ENCODE results near the gene FAF1.

The FAF1 gene

DNA sequence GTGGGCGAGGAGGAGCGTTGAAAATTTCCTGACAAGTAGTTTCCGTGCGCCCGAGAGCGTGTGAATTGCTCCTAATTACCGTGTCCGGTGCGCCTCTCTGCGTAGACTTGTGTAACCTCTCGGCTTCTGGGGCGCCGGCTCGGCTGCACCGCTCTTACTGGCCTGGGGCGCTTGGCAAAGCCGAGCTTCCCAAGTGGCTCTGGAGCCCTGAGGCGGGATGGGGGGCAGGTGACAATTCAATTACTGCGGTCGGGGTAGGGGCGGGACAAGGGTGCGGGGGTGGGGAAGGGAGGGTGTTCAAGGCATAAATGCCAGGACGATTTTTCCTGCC, 536.4 kb downstream of the FAF1 start:
- DNase-seq (ENCODE audit: insufficient read length, low spot score) (no peak), FAIRE-seq (no peak)

DNA sequence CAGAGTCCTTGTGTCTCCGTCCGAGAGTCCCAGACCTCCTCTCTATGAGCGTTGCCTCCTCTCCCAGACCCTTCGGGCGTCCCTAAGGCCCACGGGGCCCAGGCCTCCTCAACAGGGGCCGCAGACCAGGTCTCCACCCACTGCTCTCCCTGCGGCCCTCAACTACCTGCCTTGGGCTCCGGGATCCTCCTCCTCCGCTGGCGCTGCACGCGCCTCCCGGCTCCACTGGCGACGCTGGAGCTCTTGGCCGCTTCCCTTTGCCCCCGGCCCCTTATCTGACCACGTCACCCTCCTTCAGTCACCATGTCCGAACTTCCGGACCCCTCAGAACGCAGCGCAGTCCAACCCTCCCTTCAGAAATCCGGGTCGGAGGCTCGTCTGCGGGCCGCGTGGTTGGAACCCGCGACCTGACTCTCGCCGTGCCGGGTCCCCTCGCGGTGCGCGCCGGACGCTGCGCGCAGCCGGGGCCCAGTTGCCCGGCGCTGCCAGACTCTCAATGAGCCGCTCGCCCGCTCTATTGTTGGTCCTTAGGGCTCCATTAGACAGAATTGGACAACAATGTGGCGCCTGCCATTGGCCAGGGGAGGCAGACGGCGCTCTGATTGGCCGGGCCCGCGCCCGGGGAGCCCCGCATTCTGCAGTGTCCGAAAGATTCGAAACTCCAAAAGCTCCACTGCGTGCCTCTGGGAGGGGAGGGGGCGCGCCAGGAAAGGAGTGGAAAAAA, 537.0 kb downstream of the FAF1 start, which contains the start of gene DMRTA2:
Gene DMRTA2 (minus strand): TSS at position 498 of the 724 bp plus-strand sequence. CDS start 1,907 bp downstream, outside the sequence.
- FAIRE-seq (no peak), DNase-seq (ENCODE audit: insufficient read length, low spot score) (no peak)

DNA sequence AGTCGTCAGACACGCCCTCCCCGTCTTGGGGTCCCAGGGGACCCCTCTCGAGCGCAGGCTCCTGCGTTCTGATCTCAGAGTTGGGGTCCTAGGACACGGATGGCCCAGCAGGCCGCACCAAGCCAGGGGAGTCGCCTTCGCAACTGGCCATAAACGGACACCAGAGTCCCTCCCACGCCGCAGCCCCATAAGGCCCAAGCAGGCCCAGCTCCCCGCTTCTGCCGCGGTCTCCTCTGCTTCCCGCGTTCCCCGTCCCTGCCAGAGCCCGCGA, 537.5 kb downstream of the FAF1 start:
- no peak for DNase-seq (ENCODE audit: insufficient read length, low spot score)
- FAIRE-seq: no peak

DNA sequence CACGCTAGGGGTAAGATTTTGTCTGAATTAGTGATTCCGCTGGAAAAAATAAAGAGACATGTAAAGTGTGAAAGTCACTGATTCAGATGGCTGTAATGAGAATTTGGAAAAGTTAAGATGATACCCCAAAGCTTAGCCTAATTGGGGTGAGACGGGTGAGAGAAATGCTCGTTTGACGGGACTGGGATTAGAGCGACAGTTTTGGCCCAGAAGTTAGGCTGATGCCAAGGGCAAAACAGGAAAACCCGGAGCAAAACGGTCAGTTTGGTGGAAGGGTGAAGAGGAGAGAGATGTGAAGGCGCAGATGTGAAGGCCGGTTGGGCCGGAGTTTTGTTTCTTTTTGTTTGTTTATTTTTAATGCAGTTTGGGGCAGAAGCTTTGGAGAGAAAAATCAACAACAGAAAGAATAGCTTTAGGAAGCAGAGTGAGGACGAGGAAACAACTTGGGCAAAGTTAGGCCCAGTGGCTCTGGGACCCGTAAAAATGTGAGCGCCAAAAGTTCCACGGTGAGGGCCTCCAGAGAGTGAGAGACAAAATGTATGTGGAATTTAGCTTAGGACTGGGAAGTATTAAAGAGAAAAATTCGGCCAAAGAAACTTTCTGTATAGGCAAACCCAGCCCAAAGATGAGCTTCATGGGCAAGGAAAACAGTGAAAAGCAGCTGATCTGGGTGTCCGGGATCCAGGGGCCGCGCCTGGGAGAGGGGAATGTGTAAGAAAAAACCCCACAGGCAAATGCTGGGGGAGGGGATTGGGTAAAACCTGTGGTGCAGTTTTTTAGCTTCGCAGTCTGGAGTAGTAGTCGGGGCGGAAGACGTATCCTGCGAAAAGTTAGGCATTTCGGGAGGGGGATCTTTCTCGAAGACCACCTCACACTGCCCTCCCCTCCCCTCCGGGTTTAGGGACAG, 538.0 kb downstream of the FAF1 start:
- FAIRE-seq: no peak
- DNase-seq (ENCODE audit: insufficient read length, low spot score): no peak

DNA sequence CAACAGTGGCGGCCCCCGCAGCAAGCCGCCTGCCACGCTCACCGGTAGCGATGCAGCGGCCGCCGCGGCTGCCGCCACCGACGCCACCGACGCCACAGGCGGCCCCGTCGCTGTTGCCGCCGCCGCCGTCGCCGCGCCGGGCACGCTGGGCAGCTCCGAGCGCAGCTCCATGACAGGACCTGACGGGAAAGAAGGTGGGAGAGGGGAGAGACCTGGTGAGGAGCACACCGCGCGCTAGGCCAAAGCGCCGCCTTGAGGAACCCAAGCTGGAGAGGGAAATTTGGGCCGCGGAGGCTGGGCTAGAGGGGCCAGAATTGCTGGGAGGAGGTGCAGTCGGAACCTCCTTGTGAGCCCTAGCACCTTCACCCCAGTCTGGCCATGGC, 538.7 kb downstream of the FAF1 start:
- no peak for DNase-seq (ENCODE audit: insufficient read length, low spot score)
- FAIRE-seq: no peak

DNA sequence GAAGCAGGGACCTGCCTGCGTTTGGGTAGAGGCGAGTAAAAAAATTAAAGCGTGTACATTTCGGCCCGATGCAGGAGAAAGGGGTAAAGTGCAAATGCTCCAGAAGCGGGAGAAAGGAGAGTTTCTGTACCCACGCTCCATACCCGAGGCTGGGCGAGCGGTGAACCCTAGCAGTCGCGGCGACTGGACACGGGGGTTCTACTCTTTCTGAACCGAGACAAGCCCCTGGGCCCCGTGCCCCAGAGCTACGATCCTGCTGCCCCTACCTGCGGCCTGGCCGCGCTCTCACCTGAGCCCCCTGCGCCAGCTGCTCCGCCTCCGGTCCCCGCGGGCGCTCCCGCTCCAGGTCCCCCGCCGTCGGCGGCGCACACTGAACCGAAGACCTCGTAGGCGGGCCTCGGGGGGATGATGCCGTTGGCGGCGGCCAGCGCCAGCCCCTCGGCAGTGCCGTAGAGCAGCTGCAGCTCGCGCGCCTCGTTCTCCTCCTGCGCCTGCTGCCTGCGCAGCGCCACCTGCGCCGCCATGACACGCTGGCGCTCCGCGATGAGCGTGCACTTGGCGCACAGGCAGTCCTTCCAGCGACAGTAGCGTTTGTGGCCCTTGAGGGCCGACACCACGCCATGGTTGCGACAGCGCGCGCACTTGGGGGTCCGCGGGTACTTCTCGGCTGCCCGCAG, 539.2 kb downstream of the FAF1 start:
- DNase-seq (ENCODE audit: insufficient read length, low spot score): no peak
- FAIRE-seq: no peak

DNA sequence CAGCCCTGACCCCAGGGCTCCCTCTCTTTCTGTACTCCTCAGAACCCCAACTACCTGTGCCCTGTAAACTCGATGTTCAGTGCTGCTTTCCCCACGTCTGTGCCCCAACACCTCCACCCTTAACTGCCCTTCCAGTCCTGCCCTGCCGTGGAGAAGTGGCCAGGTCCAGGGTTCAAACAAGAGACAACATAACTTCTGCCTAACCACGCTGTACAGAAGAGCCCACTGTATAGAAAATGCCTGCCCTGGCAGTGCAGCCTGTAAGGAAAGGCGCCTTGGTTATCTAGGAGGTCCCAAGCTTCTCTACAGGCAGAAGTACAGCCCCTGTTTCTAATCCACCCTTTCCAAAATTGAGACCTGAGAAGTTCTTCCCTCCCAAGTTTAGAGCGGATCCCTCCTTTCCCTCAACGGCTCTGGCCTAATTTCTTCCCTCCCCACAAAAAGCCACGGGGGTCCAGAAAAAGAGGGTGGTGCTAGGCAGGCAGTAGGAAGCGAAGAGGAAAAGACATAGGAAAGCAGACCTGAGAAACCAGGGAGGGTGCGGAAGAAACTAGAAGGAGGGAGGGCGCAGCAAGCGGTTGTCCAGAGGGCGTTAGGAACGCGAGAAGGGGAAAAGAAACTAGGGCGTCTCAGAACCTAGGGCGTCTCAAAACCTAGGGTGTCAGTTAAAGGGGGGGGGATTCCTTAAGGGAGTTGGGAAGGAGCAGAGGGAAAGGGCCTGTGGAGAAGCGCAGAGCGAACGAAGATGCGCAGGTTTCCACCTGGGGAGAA, 540.0 kb downstream of the FAF1 start:
- DNase-seq (ENCODE audit: insufficient read length, low spot score) (no peak), FAIRE-seq (no peak)

DNA sequence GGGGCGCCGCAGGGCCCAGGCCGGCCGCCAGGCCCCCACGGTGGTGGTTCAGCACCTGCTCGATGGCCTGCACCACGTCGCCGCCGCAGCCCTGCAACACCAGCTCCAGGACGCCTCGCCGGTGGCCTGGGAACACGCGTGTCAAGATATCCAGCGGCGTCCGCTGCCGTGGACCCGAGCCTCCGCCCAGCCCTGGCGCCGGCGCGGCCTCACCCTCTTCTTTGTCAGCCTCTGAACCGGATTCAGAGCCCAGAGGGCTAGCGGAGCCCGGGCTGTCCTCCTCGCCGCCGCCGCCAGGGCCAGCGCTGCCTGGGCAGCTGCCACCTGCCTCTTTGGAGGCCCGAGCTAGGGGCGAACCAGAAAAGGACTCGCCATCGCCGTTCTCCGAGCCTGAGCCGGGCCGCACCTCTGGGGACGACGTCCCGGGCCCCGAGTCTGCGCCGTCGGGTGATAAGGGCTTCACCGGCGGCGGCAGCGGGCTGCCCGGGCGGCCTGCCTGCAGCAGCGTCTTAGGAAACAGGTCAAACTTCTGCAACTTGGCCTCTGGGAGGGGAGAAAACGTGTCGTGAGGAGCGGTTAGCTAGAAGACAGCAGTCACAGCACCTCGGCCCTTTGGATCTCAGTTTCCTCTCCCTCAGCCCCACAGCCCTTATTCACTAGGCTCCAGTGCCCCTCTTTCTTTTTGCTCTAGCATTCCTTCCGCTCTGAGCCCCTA, 540.7 kb downstream of the FAF1 start:
- no peak for DNase-seq (ENCODE audit: insufficient read length, low spot score)
- no peak for FAIRE-seq

DNA sequence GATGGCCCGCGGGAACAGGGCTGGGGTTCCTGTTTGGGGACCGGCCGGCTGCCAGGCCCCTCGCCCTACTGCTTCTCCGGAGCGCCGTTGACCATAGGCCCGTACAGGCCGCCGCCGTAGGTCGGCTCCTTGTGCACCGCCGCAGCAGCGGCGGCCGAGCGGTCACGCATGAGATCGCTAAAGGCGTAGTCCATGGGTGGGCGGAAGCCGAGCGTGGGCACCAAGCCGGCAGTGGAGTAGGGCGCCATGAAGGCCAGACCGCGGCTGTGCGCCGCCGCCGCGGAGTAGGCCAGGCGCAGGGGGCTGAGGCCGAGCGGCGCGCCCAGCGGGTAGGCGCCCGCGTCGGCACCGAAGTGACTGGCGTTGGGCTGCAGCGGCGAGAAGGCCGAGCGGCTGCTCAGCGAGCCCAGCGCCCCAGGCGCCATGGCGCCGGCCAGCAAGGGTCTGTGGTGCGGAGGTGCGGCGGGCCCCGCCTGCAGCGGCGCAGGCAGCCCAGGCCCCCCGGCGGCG, 541.4 kb downstream of the FAF1 start:
- DNase-seq (ENCODE audit: insufficient read length, low spot score) (no peak), FAIRE-seq (no peak)

DNA sequence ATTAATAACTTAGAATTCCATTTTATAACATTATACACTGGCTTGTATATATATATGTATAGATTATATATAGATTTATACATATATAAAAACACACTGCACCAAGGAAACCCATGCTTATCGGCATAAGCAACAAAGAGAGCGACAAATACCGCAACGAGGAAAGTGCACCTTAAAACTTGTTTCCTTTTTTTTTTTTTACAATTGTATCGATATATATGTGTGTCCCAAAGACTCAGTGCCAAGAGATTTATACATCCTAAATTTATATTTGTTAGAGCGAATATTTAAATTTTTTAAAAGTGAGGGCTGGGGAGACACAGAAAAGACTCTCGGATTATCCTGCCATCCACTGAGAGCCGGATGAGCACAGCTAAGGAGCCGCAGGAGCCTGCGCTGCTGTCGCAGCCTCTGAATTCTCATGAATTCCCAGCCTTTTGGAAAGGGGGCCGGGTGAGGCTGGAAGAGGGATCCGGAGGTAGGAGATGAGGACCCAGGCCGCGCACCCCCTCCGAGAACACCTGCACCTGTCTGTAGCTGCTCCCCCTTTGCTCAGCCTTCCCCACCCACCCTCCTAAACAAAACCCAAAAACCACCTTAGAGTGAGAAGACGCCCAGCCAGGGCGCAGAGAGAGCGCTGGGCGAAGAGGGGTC, 542.0 kb downstream of the FAF1 start:
- FAIRE-seq (no peak), DNase-seq (ENCODE audit: insufficient read length, low spot score) (no peak)

DNA sequence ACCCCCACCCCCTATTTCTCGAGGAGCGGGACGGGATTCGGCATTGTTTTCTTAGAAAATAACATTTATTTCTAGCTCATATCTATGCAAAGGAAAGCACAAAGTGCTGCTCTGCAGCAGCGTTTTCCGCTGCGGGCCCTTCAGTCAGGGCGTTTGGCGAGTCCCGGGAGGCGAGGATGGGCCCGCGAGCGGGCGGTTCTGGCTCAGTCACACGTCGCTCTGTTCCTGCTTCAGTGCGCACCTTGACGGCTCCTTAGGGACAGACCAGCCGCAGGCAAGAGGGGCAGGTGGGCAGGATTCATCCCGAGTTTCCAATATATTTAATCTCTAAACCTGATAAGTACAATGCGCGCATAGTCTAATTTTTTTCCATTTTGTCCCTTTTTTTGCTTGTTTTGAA, 542.6 kb downstream of the FAF1 start:
- no peak for FAIRE-seq
- no peak for DNase-seq (ENCODE audit: insufficient read length, low spot score)

DNA sequence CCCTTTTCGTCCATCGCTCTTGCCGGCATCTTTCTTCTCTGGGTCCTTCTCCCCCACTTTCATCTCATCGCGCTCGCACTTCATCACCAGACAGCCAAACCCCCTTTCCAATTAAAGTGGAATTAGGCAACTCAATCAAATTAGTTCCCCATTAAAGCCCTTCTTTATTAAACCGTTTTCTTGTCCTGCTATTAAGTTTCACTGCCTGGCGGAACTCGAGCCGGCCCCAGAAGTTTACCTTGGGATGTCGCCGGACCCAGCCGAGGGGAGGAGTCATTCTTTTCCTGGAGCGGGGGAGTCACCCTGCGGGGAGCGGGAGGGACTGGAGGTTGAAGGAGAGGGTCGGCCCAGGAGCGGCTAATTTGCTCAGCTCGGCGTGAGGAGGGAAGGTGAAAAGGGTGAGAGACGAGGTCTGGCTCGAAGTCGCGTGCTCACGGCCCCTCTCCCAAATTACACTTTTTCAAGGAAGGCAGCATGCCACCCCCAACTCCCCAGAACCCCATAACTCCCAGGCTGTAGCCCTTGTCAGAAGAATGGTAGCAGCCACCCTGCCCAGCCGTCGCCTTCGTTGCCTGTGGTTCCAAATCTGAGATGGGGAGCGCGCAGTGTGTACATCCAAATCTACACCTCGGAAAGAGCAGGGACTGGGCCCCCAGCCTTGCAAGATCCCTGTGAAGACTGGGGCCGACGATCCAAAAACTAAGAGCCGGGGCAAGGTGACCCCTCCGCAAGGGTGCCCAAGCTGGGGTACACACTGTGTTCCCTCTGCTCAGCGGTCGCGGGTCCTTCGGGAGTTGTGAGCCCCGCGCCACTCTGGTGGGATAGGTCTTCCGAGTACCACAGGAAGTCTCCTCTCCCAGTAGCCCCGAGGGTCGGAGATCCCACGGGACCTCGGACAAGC, 543.3 kb downstream of the FAF1 start:
- FAIRE-seq: no peak
- no peak for DNase-seq (ENCODE audit: insufficient read length, low spot score)

DNA sequence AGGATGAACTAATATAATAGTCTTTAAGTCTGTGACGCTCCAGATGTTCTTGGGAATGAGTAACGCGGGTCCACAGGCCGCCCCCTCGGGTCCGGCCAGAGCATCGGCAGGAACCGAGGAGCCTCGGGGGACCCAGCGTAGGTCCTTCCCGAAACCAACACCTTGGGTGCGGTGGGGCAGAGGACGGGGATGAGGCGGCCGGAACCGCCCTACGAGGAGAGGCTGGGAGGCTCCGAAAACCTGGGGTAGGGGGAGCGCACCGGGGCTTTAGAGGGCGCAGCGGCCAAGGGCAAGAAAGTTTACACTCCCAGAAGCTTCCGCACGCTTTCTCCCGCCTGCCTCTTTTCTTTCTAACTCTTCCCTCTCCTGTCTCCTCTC, 543.9 kb downstream of the FAF1 start:
- DNase-seq (ENCODE audit: insufficient read length, low spot score) (no peak), FAIRE-seq (no peak)

DNA sequence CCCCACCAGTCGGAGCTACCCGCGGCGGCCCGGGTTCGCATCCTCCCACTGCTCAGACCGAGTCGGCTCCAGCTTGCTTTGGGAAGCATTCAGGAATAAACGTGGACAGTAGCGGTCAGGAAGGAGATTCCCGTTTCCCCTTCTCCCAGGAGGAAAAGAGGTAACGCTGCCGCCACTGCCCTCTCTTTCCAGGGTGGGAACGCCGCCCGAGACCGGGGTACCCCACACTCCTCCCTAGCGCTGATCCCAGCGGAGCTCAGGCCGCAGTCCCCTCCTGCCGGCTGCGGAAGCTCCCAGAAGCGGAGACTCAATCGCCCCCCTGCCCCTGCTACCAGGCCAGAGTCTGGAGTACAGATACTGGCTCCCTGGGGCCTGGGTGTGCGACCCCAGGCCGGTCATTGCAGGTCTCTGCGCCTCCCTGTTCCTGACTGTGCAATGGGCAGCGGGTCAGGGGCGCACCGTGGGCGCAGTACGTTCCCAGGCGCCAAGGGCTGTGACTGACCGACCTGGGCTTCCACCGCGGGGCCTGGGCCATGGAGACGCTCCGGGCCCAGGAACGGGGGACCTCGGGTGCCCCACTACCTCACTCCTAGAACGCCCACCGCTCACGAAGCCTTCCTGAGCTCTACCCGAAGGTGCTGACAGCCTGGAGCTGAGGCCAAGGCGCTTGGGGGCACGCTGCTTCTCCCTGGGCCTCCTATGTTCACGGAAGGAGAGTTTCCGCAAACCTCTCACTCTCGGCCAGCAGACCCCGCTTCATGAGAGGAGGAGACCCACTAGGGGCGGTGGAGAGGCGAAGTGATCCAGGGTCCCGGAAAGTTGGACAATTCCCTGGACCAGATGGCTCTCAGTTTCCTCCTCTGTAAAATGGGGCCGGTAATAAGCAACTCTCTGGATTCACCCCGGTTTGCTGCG, 544.6 kb downstream of the FAF1 start:
- no peak for FAIRE-seq
- no peak for DNase-seq (ENCODE audit: insufficient read length, low spot score)

DNA sequence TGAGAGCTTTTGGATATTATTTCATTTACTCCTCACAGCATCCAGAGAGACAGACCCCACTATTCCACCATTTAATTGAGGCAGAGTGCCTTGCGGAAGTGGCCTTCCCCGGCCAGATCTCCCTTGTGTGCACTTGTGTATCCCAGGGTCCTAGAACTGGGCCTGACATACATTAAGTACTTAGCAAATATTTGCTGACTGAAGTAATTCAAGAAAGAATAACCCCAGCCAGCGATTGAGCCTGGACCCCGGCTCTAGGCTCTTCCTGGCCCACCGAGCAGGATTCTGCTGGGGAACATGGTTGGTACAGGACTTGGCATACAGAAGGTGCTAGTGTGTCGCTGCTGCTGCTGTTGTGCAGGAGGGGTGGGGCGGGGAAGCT, 545.2 kb downstream of the FAF1 start:
- DNase-seq (ENCODE audit: insufficient read length, low spot score) (no peak), FAIRE-seq (no peak)

DNA sequence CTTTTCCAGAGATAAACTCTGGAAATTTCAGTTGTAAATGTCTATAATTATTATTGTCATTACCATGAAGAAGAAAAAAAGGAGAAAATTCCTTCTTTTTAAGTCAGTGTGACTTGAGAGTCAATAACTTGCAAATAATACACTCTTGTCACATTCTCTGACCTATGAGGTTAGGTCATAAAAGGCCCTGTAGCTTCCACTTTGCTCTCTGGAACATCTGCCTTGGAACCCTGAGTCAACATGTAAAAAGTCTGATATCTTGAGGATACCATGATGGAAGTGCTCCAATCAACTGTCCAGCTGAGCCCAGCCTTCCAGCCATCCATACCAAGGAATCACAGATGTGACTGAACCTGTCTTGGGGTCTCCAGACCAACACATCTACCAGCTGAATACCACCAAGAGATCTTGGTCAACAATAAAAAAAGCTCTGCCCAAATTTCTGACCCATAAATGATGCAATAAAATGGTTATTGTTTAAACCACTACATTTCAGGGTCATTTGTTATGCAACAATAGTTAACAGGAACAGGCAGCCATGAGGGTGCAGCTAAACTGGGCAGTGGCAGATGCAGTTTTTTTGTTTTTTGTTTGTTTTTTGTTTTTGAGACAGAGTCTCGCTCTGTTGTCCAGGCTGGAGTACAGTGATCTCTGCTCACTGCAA, 547.1 kb downstream of the FAF1 start:
- DNase-seq (ENCODE audit: insufficient read length, low spot score): no peak
- no peak for FAIRE-seq

DNA sequence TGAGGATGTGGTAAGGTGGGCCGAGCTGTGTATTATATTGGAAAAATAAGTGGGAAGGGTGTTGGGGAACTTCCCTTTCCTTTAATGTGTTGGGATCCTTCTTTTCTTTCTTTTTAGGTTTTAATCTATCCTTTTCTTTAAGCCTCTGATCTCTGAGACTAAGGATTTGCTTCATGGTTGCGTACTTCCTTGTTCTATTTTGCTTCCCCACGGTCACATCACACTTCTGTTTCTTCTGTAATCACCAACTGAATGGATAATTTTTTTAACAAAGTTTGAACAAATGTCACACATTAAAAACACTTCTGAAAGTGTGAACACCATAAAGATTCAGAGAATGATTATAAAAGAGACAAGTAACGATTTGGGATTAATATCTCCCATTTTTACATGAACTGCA, 554.3 kb downstream of the FAF1 start:
- FAIRE-seq (no peak), DNase-seq (ENCODE audit: insufficient read length, low spot score) (no peak)

Data from HTR-8/SVneo (cell line).